ENCODE data around the gene PARVG. TPM values are rescaled to one million over a fixed set of nuclear protein-coding genes. Genes with fewer than 3 reads are reported as not detected.

Gene PARVG
- total RNA-seq, 1 donor from 2014 or later, result not detected

DNA sequence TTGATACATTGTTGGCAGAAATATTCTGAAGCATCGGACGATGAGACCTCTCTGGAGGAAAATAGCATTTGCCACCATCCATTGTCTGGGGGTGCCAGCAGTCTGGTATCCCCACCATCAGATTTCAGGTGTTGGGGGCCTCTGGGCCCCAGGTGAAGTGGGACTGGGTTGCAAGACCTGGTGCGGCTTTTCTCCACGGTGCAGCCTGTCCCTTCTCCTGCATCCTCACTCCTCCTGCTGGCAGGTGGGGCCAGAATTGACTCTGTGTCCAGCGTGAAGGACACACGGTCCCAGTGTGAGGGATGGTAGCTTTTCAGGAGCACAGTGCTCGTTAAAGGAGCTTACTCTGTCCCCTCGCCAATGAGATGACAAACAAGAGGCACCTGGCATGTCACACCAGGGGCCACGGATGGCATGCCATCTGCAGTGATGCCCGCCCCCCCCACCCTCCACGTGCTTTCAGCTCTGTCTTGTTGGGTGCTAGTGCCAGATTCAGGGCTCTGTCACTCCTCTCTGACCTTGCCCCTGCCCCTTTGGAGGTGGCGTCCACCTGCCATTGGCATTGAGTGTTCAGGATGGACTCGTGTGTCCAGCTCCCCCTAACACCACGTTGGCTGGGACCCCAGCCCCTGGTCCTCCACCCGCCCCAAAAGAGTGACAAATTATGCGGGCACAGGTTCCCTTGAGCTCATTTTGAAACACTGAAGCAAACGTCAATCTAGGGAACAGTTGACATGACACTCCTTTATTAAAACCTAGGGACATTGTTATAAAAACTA is 62.4 kb downstream of the PARVG start:
- DNase-seq, result no peak
- Mint-ChIP-seq H3K4me3 (ENCODE audit: unreplicated experiment) (no peak overlapping the region), H3K27me3 (ENCODE audit: unreplicated experiment) (peaks cover 5% of the 10 kb centered on the region)

DNA sequence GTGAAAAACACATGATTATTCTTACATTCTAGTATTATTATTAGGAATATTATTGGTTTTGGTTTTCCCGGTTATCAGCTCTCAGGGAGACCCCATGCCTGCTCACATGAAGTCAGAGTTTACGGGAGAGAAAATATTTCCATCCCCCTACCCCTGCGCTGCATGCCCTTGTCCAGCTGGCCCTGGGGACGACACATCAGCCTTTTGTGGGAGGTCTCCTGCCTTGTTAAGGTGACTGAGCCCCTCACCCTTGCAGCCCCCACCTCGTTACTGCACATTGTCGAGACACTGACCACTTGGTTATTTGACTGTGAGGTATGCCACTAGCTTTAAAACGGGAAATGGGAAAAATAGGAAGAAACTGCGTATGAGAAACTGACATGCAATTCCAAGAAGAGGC is 63.0 kb downstream of the PARVG start:
- H3K36me3 Mint-ChIP-seq (ENCODE audit: unreplicated experiment), result peaks cover 7% of the 10 kb centered on the region
- H3K4me1 Mint-ChIP-seq (ENCODE audit: low read depth, unreplicated experiment), result no peaks in the 10 kb centered on the region
- TF ChIP-seq, protein P1, sequence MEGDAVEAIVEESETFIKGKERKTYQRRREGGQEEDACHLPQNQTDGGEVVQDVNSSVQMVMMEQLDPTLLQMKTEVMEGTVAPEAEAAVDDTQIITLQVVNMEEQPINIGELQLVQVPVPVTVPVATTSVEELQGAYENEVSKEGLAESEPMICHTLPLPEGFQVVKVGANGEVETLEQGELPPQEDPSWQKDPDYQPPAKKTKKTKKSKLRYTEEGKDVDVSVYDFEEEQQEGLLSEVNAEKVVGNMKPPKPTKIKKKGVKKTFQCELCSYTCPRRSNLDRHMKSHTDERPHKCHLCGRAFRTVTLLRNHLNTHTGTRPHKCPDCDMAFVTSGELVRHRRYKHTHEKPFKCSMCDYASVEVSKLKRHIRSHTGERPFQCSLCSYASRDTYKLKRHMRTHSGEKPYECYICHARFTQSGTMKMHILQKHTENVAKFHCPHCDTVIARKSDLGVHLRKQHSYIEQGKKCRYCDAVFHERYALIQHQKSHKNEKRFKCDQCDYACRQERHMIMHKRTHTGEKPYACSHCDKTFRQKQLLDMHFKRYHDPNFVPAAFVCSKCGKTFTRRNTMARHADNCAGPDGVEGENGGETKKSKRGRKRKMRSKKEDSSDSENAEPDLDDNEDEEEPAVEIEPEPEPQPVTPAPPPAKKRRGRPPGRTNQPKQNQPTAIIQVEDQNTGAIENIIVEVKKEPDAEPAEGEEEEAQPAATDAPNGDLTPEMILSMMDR (IDR thresholded peaks at IDR 0.05; ENCODE audit: partially characterized antibody, unreplicated experiment), result no peak
- H3K27ac Mint-ChIP-seq (ENCODE audit: unreplicated experiment), result no peak overlapping the region
- H3K9me3 Mint-ChIP-seq (ENCODE audit: unreplicated experiment), result no peaks in the 10 kb centered on the region
- no peak for DNase-seq
- H3K4me3 Mint-ChIP-seq (ENCODE audit: unreplicated experiment), result no peak overlapping the region
- peaks cover 5% of the 10 kb centered on the region for H3K27me3 Mint-ChIP-seq (ENCODE audit: unreplicated experiment)

More for the DNA sequence above, 62.4 kb downstream of the PARVG start:
- H3K4me1 Mint-ChIP-seq (ENCODE audit: low read depth, unreplicated experiment), result no peaks in the 10 kb centered on the region
- H3K36me3 Mint-ChIP-seq (ENCODE audit: unreplicated experiment), result peaks cover 4% of the 10 kb centered on the region
- H3K27ac Mint-ChIP-seq (ENCODE audit: unreplicated experiment), result no peak overlapping the region
- TF ChIP-seq, protein P1 (IDR thresholded peaks at IDR 0.05; ENCODE audit: partially characterized antibody, unreplicated experiment), result no peak
- H3K9me3 Mint-ChIP-seq (ENCODE audit: unreplicated experiment), result no peaks in the 10 kb centered on the region

DNA sequence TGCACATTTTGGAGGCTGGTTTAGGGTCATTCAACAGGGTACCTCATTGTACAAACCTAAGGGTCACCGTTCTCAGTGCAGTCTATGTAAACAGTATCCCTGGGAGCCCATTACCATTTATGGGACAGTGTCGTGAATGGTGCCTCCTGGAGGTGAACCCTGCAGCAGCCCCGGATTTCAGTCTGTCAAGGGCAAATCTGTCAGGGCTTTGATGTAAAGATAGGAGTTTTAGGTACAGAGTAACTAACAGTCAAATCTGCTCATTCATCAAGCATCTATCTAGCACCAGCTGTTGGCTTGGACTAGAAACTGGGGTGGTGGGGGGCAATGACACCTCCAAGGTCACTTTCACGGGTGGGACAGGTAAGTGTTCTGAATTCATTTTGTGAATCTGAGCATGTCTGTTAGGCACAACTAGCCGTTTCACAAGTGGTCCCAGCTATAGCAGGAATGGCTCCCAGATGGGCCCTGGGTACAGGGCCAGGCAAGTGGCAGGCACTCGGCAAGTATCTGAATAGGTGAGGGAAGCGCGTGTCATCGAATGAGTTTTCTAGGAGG is 63.6 kb downstream of the PARVG start:
- Mint-ChIP-seq H3K4me3 (ENCODE audit: unreplicated experiment) (no peak overlapping the region), H3K36me3 (ENCODE audit: unreplicated experiment) (peaks cover 12% of the 10 kb centered on the region), H3K4me1 (ENCODE audit: low read depth, unreplicated experiment) (no peaks in the 10 kb centered on the region), H3K27me3 (ENCODE audit: unreplicated experiment) (peaks cover 8% of the 10 kb centered on the region), H3K9me3 (ENCODE audit: unreplicated experiment) (peaks cover 4% of the 10 kb centered on the region), H3K27ac (ENCODE audit: unreplicated experiment) (no peak overlapping the region)
- TF ChIP-seq, protein P1 (IDR thresholded peaks at IDR 0.05; ENCODE audit: partially characterized antibody, unreplicated experiment), result no peak
- DNase-seq, result no peak

DNA sequence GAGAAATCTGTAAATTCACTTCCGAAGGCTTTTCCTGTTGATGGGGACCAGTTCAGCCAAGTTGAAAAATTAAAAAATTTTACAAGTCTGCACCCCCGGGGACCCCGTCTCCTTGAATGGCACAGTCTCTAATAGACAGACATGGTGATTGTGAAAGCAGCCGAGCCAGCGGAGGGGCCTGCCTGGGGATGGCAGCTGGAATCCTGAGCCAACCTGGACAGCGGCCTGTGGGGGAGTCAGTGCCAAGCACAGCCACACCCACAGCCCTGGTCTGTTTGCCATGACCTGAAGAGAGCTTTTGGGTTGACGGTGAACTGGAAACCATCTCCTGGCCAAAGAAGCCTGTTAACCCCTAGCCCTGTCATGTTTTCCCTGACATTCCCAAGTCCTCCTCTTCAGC is 64.7 kb downstream of the PARVG start:
- TF ChIP-seq, protein P1 (IDR thresholded peaks at IDR 0.05; ENCODE audit: partially characterized antibody, unreplicated experiment), result no peak
- Mint-ChIP-seq H3K4me1 (ENCODE audit: low read depth, unreplicated experiment) (no peaks in the 10 kb centered on the region), H3K36me3 (ENCODE audit: unreplicated experiment) (peaks cover 22% of the 10 kb centered on the region), H3K27ac (ENCODE audit: unreplicated experiment) (no peak overlapping the region), H3K9me3 (ENCODE audit: unreplicated experiment) (peaks cover 6% of the 10 kb centered on the region), H3K27me3 (ENCODE audit: unreplicated experiment) (peaks cover 8% of the 10 kb centered on the region), H3K4me3 (ENCODE audit: unreplicated experiment) (no peak overlapping the region)
- no peak for DNase-seq

DNA sequence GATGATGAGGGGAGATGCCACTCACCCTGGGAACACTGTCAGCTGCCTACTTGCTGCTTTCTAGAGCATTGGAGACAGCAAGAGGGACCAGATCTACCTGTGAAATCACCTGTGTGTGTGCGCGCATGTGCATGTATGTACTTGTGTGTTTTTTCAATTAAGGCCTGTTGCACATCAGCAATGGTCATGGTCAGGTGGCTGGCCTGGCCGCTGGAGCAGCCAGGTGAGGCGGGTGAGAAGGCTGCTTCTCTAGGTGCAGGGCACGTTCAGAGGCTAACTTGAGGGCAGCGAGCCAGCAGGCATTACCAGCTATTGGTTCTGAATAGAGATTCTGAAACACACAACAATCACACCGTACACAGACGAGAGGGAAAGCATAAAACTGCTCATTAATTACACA is 65.1 kb downstream of the PARVG start:
- peaks cover 6% of the 10 kb centered on the region for H3K9me3 Mint-ChIP-seq (ENCODE audit: unreplicated experiment)
- H3K4me1 Mint-ChIP-seq (ENCODE audit: low read depth, unreplicated experiment), result no peaks in the 10 kb centered on the region
- peaks cover 8% of the 10 kb centered on the region for H3K27me3 Mint-ChIP-seq (ENCODE audit: unreplicated experiment)
- no peak for DNase-seq
- H3K27ac Mint-ChIP-seq (ENCODE audit: unreplicated experiment), result no peak overlapping the region
- no peak overlapping the region for H3K4me3 Mint-ChIP-seq (ENCODE audit: unreplicated experiment)
- TF ChIP-seq, protein P1 (IDR thresholded peaks at IDR 0.05; ENCODE audit: partially characterized antibody, unreplicated experiment), result no peak
- H3K36me3 Mint-ChIP-seq (ENCODE audit: unreplicated experiment), result peaks cover 26% of the 10 kb centered on the region

Measured in glutamatergic neuron (in vitro differentiated cells).